HG03066 (cell line): ENCODE results near the gene RAB40B.

Experiments used
- ATAC-seq: cut with Tn5 transposase; IDR thresholded peaks from one replicate; pipeline ENCODE4 v1.9.1; 2021; ENCODE audit warnings: low read depth; ENCODE audit not compliant: unreplicated experiment

Gene RAB40B

DNA sequence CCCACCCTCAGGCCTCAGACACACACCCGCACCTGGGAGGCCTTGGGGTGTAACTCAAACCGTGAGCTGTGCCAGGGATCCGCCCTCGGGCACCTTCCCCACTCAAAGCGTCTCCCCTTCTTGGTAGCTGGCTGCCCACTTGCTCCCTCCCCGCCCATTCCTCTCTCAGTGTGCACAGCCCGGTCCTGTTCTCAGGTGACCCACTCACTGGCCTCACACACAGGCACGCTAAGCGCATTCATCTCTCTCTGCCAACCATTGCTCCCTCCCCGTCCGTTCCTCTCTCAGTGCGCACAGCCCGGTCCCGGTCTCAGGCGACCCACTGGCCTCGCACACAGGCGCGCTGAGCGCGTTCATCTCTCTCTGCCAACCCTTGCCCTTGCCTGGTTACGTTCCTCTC is 71.1 kb downstream of the RAB40B start:
- ATAC-seq: no peak

DNA sequence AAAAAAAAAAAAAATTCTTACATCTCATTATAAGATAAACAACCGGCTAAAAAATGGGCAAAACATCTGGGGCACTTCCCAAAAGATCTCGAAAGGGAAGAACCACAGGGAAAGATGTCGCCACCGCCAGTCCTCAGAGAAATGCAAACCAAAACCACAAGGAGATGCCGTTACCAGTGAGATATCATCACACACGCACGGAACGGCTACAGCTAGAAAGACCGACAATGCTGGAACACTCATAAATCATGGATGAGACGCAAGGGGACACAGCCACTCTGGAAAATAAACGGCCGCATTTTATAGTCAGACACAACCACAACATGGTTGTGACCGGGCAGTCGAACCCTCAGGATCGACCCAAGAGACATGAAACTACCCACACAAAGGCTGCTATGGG is 74.8 kb downstream of the RAB40B start:
- ATAC-seq: no peak

DNA sequence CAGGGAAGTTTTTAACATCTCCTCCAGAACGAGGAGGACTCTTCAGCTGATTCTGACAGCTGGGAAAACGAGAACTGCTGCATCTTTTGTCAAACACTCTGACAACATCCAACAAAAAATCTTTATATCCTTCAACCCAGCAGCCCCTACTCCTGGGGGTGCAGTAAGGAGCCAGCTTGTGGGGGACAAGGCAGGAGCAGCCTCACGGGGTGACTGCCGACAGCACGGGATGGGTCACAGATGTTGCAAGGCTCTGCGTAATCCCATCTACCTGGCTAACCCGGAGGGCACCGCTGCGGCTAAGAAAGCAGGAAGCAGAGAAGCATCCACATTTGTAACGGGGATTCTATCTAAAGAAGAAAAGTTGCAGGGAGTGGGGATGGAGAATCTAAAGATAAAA is 78.9 kb downstream of the RAB40B start:
- no peak for ATAC-seq

DNA sequence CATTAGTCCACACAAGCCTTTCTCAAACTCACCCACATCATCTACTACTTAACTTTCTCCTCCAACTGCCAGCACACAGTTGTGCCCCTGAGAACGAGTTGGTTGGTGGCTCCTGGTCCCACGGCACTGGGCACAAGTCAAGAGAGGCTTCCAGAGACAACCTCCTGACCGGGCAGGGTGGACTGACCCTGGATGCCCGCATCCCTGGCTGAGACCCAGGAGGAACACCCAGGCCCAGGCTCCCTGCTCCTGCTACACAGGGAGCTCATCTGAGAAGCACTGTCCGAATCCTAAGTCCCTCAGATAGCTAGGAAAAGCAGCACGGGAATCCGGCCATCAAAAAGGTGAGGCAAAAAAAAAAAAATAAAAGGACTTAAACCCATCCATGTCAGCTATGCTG is 79.3 kb downstream of the RAB40B start:
- no peak for ATAC-seq

DNA sequence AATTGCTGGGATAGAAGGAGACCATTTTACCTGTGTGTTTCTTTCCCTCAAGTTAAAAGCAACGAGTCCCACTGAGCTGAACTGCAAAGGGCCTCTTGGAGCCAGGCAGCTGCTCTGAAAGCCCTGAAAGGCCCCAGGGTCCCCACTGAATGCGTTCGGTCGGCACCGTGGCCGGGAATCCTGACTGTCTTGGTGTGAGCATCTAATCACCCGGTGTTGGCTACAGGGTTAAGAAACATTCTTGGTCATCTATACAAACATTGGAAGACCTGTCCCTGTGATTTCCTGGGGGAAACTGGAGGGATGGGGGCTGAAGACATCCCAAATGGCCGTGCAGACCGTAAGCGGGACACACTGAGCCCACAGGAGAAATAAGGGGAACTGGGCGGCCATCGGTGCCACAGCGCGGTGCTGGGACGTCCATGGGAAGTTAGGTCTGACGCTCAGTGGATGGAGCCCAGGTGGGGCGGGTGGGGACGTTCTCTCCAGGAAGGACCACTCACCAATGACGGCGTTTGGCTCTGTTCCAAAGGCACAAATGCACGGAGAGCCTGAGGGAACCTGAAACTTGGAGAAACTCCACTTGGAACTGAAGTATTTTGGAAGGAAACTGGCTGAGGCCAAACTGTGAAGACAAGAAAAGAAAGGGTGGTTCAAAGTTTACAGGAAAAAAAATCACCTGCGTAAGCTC is 82.3 kb downstream of the RAB40B start:
- no peak for ATAC-seq

DNA sequence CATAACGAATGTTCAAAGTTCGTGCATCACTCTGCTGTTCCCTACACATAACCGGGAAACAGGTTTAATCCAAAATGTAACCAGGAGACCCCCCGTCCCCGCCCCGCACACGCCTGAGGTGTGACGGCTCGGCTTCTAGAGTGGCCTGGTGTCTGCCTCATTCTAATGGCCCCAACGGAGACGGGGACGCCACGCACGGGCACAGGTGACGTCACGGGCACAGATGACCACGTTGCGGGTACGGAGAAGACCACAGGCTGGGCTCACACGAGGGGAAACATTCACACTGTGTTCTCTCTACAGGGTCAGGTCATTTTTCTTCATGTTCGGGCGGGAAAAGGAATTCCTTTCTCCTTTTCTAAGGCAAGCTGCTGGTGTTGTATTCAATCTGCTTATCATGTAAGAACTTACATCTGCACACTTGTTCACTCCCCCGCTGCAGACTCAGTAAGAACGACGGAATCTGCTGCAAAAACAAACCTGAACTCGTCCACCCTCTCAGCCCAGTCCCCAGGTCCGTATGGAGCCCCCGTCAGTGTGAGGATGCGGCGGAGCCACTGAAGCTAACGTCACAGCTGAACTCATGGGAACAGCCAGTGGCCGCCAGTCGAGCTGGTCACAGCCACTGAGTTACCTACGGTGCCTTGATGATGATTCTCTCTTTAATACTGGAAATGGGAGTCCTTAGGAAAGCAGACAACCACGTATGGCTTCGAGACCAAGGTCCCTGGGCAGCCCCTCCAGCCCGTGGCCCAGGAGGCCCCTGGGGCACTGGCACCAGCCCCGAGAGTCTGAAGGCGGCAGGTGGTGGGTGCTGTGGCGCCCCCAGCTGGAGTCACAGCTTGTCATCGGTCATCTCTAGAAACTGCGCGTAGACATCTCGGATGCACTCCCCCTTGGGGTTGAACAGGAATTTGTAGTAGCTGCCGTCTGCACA is 83.1 kb downstream of the RAB40B start:
- ATAC-seq: no peak

DNA sequence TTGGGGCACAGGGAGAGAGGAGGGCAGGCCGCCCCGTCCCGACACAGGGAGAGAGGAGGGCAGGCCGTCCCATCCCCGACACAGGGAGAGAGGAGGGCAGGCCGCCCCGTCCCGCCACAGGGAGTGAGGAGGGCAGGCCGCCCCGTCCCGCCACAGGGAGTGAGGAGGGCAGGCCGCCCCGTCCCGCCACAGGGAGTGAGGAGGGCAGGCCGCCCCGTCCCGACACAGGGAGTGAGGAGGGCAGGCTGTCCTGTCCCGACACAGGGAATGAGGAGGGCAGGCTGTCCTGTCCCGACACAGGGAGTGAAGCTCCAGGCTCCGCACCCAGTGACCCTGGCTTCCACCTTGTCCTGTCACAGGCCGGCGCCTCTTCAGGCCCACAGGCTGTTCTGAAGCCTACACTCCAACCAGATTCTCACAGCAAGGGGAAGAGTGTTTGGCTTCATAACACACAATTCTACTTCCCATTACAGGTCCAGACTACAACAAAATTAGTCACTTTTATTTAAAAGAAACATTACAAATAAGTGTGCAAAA is 84.3 kb downstream of the RAB40B start:
- ATAC-seq: no peak

DNA sequence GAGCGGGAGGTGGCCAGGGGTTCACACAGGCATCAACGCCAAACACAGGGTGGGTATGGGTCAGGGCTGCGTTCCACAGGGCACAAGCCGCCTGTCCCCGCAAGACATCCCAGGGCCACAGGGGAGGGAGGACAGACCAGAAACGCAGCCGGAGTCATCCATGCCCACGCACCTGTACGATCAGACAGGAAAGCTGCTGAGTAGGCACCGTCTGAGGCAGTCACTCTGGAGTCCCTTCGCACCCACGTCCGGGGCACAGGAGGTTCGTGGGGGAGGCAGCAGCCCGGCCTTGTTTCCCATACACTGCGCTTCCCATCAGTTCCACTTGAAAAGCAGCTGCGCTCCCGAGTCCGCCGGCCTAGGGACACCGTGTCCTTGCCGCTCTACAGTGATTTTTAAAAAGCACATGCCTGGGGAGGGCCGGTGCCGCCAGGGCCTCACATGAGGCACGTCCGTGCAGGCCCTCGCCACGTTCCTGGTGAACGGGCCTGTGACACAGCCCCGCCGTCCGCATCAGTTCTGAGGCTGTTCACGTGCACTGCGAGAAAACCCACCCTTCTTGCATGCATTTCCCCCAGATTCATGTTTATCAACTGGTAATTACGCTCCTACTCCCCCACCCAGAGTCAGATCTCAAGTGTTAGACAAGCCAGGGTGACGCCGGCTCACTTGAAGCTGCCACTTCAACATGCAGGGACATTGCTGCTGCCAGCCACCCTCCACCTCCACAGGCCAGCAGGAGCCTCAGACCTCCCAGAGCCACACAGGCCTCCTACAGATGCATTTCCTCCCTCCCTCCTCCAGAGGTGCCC is 85.0 kb downstream of the RAB40B start:
- ATAC-seq: no peak

DNA sequence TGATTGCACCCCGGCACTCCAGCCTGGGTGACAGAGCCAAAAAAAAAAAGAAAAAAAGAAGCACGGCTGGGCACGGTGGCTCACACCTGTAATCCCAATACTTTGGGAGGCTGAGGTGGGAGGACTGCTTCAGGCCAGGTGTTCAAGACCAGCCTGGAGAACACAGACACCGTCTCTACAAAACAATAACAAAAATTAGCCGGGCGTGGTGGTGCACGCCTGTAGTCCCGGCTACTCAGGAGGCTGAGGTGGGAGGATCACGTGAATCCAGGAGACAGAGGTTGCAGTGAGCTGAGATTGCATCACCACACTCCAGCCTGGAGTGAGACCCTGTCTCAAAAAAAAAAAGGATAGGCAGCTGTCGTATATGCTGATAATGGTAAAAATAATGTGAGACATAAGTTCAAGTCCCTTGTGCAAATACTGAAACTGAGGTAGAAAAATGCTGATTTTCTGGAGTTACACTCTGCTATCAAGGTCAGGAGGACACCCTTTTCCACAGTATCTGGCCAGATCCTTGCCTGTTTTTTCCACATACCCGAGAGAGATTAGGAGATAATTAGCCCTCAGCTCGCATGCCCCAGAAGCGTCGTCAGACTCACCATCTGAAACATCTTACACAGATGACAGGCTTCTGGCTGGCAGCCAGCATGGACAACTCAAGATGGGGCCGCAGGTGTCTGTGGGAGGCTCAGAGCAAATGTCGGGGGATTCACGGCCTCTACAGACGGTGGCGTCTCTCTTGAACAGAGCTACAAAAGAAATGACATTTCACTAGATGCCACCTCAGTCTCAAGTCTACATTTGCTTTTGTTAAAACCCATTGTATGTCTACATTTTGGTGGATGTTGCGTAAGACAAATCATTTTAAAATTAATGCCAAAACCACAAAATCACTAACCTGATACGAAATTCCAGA is 87.1 kb downstream of the RAB40B start:
- no peak for ATAC-seq

DNA sequence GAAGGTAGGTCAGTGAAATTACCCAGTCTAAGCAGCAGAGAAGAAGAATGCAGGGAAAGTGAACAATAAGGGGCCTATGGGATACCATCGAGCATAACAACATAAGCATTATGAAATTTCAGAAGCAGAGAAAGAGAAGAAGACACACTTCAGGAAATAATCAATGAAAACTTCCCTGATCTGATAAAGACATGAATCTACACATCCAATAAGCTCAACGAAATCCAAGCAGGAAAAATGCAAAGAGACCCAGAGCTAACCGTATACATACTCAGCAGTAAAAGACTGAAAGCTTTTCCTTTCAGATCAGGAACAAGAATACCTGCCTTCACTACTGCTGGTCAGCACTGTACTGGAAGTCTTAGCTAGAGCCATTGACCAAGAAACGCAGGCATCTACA is 88.8 kb downstream of the RAB40B start:
- ATAC-seq: no peak

DNA sequence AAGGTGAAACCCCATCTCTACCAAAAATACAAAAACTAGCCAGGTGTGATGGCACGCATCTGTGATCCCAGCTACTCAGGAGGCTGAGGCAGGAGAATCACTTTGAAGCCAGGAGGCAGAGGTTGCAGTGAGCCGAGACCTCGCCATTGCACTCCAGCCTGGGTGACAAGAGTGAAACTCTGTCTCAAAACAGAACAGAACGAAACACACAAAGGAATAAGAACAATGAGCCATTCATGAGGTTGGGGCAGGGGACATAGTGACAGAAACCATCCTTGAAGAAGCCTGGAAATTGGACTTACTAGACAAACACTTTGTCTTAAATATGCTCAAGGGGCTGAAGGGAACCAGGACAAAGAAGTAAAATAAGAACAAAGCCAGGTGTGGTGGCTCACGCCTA is 89.7 kb downstream of the RAB40B start:
- no peak for ATAC-seq

DNA sequence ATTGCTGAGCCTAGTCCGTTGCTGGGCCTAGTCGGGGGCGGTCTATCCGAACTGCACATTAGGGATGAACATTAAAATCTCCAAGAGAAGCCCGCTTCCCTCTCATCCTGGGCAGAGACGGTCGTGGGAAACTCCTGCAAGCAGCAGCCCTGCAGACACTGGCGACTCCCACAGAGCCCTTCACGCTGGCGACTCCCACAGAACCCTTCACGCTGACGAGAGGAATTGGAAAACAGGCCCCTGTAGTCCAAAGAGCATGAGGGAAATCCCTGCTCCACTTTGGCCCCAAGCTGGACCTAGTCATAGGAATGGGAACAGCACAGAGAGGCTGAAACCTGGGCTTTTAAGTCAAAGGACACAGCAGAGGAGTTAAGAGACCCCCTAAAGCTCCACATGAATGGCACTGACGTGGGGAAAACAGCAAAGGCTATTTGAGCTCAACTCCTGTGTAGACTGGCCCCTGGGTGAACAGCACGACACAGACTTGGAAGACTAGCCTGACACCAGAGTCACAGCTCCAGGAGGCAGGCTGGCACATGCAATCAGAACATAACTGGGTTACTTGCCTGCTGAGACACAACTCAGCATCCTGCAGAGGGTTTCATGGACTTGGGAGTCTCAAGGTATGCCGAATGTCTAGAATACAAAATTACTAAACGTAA is 92.4 kb downstream of the RAB40B start:
- no peak for ATAC-seq
